T-helper 2 cell treated with Interferon-gamma antibody and Interleukin-4, amounts not matched to agents 100 ng/mL and 5 ng/mL, for 36 hours (primary cell): Measurements from ENCODE around the gene ADAM10. TPM values are rescaled to one million over a fixed set of nuclear protein-coding genes. Genes with fewer than 3 reads are reported as not detected.

Experiments
- intact Hi-C: fragments of 100-400 bp; cut with micrococcal nuclease; formaldehyde crosslinking; loops from one replicate; pipeline ENCODE4 v1.15.1; 2023
- total RNA-seq: library from RNA; stranded (reverse); gene quantifications from 2 replicates; pipeline ENCODE4 v1.2.3, GENCODE V29; 2022

The ADAM10 gene
- total RNA-seq, 1 donor from 2014 or later, result 166 TPM

DNA sequence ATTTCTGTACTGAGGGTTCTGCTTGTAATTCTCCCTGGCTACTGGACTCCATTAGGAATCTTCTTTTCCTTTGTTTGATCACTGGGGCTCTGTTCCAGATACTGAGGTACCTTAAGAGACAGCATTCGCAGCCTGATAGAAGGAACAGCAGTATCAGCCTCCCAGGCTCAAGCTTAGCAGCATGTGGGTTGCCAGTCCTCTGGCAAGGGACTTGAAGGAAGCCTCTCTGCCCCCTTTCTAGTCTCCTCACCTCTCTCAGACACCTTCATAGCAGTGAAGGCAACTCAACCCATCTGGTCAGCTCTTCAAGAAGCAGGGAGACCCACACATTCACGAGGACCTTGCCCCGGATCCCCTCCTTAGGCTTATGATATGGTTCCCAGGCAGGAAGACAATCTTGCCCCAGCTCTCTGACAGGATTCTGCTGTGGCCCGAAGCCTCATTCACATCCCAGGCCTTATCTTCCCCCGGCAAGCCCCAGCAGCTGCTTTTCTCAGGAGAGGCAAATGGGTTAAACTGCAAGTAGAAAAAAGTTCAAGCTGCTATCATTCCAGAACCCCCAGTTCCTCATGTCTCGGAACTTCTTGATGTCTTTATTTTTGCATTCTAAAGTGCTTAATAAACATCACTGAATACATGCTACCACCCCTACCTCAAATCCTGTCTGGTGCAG is 164.6 kb downstream of the ADAM10 start:
- intact Hi-C loops, result no loop called here

DNA sequence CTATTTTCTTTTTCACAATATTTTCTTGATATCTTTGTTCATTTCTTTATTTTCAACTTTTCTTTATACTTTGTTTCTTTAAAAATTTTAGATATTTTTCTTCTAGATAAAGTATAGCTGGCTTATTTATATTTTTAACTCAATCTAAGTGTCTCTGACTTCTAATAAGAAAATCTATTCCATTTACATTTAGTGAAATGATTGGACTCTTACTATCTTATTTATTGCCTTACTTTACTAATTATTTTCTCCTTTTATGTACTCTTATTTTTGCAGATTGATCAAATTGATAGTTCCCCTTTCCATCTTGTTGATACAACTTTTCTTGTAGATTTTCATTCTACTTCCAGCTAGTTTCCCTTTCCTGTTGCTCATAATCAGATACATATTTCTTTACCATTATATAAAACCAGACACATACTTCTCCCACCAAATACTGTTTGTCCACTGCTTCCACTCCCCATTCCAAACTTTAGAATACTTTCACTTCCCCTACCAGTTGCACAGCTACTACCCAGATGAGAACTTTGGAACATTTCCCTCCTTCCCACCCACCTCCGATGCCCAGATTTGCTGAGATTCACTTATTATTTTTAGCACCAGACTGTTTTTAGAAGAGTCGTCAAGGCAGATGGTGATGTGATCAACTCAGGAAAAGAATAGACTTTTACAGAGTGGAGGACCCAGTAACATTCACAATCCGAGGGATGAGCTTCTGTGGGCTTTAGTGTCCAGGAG is 166.2 kb downstream of the ADAM10 start:
- intact Hi-C loops, result no loop called here

DNA sequence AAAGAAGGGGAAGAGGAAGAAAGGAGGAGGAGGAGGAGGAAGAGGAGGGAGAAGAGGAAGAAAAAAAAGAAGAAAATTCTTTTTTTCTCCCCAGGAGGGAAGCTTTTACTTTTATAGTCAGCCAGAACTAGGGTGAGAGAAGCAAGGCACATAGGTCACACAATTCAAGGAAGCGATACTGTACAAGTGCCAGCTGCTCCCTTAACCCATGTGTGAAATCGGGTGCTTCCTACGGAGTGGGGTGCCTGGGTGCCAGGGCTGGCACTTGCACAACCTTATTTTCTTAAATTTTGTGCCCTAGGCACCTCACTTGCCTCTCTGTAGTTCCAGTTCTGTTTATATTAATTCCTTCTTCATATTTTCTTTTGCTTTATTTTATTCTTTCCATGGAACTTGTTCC is 167.3 kb downstream of the ADAM10 start:
- intact Hi-C loops, result no loop called here

DNA sequence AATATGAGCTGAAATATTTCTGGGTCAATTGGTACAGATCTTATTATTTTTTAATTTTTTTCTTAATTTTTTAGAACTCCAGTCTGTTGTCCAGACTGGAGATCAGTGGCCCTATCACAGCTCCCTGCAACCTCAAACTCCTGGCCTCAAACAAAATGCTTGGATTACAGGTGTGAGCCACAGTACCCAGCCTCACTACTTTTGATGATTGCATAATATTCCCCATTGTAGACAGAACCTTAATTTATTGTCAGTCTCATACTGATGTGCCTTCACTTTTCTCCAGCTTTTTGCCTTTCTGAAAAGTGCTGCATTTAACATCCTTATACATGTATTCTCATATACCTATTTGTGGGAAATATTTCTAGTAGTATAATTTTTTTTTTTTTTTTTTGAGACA is 172.8 kb downstream of the ADAM10 start:
- intact Hi-C loops, result no loop called here

DNA sequence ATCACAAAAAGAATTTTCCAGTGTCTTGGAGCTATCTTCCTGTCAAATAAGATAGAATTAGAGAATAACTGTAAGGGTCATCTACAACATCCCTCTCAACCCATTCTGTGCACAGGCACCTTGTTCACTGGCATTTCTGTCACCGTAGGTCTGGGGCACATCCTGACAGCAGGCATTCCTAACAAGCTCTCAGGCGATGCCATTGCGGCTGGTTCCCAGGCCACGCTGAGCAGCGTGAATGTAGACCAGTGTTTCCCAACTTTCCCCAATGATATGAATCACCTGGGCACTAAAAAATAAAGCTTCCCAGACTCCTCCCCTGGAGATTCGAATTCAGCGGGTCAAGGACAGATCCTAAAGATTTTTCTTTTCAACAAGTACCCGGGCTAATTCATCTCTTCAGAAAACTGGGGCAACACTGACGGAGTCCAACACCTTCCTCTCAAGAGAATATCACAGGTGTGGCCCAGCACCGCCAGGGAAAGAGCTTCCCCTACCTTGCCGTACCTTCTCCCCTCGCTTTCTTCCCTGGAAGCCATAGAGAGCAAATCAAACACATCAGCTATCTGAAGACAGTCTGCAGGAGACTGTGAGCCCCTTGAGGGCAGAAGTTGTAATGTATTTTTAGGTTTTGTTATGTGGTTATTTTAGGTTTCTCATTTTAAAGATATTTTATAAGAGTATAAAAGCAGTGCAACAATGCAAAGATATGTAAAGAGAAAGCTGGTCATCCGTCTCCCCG is 174.3 kb downstream of the ADAM10 start:
- intact Hi-C loops, result no loop called here

DNA sequence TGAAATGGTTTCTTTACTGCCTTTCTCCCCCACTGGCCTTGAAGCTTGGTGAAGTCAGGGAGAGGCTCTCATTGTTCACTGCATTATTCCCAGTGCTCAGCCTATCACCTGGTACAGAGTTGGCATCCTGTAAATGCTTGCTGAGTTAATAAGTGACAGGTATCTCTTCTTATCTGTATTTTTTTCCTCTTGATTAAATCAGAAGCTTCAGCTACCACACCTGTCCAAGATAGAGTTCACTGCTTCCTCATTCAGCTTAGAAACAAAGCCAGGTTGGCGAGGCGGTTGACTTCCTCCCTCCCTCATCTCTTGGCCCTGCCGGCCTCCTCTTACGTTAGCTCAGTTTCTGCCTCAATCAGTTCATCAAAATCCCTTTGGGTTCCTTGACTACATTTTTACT is 174.9 kb downstream of the ADAM10 start:
- intact Hi-C loops, result no loop called here

DNA sequence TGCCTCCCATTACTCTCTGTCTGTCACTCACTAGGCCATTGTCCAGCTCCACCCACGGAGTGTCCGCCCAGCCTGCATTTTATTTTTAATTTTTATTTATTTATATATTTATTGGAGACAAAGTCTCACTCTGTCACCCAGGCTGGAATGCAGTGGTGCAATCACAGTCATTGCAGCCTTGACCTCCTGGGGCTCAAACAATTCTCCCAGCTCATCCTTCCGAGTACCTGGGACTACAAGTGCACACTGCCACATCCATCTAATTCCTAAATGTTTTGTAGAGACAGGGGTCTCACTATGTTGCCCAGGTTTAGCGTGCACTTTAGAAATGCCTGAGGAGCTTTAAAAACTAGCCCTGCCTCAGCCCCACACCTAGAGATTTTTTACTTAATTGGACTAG is 176.2 kb downstream of the ADAM10 start:
- intact Hi-C loops, result no loop called here

DNA sequence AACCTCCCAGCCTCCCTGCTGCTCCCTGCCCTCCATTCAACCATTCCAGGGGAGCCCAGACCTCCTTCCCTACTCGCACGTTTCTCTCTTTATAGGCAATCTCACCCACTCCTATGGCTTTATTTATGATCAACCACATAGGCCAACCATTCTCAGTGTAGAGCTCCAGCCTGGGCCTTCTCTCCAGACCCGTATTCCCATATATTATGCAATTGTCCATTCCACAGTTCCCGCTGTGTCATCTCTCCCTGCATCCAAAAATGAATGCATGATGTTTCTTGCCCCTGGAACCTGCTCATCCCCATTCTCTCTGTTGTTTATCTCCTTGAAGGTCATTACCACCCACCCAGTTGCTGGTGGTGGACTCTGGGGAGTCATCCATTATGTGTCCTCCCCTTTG is 177.0 kb downstream of the ADAM10 start:
- intact Hi-C loops, result no loop called here

DNA sequence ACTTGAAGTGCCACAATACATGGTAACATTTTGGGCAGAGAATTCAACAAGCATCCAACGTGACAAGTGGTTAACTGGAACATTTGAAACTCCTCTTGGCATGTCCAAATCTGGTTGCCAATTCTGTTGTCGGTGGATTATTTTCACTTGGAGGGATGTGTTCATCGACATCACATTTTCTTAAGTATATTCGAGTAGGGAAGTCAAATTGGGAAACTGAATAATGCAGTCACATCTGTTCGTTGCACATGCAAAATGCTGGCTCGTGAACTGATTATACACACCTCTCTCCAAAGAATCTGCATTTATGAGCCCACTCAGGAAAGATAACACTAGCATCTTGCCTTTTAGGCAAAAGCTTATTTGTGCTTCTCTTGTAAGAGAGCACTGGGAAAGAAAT is 178.0 kb downstream of the ADAM10 start:
- intact Hi-C loops, result no loop called here

DNA sequence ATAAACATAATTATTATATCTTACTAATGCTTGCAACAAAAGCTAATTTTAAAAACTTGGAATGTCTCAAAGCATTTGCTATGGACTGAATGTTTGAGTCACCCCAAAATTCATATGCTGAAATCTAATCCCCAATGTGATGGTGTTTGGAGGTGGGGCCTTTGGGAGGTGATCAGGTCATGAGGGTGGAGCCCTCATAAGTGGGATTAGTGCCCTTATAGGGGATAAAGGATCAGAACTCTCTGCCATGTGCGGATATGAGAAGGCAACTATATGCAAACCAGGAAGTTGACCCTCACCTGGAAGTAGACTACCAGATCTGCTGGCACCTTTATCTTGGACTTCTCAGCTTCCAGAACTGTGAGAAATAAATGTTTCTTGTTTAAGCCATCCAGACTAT is 180.1 kb downstream of the ADAM10 start:
- intact Hi-C loops, result no loop called here

DNA sequence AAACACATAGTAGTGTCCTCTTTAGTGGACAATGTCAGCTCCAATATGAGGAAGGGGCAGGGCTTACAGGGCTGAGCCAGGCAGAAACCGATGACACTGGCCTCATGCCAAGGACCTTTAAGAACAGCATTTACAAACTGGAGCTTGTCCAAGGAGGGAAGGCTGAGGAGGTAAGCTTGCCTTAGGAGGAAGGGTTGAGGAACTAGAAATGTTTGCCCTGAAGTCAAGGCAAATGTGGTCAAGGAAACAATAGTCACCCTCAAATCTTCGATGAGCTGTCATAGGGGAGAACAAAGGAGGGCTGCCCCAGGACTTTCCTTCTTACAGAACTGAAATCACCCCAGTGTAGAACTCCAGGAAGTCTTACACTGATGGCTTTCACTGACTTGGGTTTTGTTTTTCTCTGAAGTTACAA is 181.3 kb downstream of the ADAM10 start:
- intact Hi-C loops, result no loop called here

DNA sequence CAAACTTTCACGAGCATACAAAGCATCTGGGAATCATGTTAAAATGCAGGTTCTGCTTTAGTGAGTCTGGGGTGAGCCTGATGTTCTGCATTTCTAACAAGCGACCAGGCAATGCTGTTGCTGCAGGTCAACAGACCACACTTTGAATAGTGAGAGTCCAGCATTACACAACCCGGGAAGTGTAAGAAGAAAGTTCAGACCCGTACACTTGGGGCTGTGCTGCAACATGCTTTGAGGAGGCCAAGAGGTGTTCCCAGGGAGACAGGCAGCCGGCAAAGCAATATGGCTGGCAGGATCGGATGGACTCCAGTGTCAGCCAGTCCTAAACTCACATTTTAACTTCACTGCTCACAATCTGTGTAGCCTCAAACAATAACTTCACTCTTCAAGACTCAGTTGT is 183.5 kb downstream of the ADAM10 start:
- intact Hi-C loops, result no loop called here

DNA sequence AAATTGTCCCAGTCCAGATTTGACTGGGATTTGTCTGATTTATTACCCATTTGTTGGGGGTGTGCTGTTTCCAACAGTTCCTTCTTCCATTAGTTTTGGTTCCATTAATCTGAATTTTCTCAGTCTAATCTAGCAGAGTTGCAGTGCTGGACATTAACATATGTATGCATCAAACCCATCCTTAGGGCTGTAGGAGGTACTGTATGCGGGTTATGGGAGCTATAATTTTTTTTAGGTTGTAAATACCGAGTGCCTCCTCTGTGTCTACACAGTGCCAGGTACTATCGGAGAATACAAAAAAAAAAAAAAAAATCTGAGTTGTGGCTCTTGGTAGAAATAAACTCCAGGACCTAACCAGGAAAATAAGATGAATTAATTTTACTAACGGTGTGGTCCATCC is 183.9 kb downstream of the ADAM10 start:
- intact Hi-C loops, result no loop called here

DNA sequence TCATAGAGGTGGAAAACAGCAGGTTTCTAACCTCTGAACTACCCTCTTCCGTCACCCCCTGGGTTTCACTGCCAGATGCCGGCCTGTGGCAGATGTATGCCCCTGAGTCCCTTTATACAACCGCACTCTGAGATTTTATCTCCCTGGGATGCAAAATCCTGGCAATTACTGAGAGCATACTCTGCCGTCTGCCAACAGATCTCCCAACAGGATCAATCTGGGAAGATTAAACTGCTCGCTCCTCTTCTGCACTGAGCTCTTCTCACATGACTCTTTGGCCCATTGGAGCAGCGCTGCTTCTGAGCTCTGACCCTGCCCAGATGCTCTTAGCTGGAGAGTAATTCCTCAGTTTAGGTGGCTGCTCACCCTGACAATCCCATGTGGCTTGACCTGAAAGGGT is 184.5 kb downstream of the ADAM10 start:
- intact Hi-C loops, result no loop called here

DNA sequence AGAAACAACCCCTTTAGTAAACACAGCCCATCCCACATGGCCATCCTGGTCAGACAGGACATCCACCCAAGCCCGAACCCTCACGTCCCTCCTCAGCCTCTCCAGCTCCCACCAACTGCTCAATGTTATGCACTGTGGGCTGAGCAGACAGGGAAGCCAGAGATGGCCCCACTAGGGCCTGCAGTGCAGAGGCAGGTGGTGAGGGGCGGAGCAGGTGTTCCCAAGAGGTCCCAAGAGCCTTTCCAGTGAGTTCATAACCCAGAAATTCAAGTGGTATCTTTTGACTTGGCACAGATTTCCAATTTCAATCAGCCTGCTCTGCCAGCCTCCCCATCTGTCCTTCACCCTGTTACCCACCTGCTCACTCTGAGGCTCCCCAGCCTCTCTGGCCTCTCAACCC is 187.4 kb downstream of the ADAM10 start:
- intact Hi-C loops, result no loop called here

DNA sequence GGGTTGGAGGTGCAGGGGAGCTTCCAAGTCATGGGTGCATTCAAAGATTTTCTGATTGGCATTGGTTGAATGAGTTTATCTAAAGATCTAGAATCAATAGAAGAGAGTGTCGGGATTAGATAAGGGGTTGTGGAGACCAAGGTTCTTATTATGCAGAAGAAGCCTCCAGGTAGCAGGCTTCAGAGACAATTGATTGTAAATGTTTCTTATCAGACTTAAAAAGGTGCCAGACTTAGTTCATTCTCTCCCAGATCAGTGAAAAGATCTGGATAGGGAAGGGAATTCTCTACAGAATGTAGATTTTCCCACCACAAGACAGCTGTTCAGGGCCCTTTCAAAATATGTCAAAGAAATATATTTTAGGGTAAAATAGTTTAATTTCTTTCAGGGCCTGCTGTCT is 188.2 kb downstream of the ADAM10 start:
- intact Hi-C loops, result no loop called here

DNA sequence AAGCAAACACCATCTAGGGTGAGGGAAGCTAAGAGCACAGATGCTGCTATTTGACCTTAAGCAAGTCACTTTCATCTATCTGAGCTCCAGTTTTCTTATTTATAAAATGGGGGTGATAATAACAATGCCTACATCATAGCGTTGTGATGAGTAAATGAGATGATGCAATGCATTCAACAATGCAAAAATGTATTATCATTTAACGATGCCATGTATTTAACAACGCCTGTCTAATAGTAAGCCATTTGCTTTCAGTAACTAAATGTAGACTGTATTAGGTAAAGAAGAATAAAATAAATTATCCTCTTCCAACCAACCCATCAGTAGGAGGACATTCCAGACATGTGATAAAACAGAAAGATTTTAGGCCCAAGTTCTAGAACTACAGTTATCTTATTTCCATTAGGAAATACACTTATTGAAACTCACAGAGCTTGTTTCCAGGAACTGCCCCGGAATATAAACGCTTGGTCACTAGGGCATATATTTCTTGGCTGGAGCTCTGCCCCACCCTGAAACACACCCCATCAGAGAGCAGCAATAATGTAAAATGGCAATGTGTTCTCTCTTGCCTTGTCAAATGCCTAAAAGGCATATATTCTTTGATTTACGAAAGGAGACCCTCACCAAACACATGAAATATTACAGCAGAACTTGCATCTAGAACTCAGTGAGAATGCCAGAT is 189.5 kb downstream of the ADAM10 start:
- intact Hi-C loops, result no loop called here

DNA sequence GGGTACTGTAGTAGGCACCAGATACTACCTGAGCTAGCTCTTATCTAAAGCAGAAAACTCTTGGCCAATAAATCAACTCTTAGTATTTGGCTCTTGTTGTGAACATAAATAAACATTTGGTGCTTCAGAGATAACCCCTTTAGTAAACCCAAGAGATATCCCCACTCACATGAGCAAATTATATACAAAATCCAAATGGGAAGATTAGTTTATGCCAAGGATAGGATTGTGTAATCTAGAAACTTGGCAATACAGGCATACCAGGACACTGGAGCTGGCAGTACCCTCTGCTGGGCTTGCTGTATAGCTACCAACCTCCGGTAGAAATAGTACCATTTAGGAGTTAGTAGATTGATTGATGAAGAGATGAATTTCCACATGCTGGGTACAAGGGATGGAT is 190.7 kb downstream of the ADAM10 start:
- intact Hi-C loops, result no loop called here

DNA sequence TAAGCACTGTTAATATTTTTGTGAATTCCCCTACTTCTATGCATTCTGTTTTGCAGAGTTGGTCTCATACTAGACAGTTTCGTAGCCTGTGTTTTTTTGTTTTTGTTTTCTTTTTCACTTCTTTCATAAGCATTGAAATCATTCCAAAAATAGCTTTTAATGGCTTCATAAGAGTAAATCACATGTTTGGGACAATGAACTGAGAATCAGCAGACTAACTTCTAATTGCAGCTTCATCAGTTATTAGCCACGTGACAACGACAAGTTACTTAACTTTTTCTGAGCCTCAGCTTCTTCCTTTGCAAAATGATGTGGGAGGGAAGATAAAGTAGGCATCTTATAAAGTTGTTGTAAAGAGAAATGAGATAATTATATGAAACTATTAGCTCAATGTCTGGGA is 193.0 kb downstream of the ADAM10 start:
- intact Hi-C loops, result no loop called here

DNA sequence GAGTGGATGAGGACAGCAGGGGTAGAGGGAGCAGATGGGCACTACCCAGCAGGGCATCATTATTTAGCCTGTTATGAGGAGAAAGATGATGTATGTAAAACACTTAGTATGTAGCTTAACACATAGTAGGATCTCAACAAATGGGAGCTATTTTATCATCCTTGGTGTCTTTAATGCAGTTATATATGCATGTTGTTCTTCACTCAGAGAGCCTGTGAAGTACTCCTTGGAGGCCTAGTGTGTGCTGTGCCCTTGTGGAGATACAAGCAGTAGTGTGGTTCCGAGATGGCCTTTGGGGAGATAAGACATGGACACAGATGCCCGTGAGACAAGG is 193.5 kb downstream of the ADAM10 start:
- intact Hi-C loops, result no loop called here

DNA sequence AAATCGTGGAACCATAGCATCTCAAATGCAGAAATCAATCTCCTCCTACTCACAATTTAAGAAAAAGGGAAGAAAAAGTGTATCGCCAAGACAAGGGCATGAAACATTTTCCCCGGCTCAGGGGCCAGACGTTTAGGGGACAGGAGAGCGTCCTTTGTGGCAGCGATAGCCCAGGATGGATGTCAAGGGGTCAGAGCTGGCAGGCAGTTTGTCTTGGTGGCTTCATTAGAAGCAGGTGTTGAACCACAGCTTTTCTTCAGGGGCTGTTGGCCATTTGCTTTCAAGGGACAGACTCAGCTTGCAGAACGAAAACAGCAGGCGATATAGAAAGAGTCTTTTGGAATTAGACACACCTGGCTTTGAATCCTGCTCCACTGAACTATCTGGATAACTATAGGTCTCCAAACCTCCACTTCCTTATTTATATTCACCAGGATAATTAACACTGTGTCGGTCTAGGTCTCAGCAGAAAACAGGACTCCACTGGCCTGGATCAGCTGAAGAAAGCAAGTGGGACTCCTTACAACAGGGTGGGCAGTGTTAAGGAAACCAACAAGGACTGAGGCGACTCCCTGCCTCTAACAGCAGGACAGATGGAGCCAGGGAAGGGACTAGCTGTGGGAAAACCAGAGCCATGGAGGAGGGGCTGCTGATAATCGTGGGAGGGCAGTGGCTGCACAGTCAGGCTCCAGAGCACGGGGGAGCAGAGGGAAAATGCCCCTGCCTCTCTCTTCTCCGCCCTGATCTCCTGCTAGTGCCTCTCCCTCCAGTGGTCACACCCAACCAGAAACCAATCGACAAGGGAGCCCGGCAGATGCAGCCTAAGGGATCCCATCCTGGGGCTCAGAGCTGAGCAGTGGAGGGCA is 194.1 kb downstream of the ADAM10 start:
- intact Hi-C loops, result no loop called here
